ENCODE results near the gene MPHOSPH8.

The MPHOSPH8 gene

DNA sequence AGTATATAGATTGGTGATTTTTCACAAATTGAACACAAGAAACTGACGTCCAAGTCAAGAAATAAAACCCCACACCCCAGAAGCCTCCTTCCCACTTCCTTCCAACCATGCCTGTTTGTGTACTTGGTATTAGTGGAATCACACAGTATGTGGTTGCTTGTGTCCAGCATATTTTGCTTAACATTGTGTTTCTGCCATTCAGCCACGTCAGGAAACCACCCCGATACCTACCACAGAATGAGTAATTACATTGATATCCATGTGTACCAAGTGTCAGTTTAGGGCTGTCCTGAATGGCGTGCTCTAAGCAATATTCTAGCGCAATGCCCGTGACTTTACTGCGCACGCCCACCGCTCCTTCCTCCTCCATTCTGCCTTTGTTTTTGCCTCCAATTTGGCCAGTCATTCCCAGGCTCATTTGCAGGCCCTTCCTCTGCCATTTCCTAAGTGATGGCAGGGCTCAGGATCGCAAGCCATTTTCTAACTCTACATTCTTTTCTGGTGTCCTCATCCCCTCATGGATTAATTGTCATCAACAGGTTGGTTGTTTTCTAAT lies 25.9 kb upstream of the MPHOSPH8 start:
- TF ChIP-seq, protein P1, sequence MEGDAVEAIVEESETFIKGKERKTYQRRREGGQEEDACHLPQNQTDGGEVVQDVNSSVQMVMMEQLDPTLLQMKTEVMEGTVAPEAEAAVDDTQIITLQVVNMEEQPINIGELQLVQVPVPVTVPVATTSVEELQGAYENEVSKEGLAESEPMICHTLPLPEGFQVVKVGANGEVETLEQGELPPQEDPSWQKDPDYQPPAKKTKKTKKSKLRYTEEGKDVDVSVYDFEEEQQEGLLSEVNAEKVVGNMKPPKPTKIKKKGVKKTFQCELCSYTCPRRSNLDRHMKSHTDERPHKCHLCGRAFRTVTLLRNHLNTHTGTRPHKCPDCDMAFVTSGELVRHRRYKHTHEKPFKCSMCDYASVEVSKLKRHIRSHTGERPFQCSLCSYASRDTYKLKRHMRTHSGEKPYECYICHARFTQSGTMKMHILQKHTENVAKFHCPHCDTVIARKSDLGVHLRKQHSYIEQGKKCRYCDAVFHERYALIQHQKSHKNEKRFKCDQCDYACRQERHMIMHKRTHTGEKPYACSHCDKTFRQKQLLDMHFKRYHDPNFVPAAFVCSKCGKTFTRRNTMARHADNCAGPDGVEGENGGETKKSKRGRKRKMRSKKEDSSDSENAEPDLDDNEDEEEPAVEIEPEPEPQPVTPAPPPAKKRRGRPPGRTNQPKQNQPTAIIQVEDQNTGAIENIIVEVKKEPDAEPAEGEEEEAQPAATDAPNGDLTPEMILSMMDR (IDR thresholded peaks at IDR 0.05; ENCODE audit: low read depth, low read length): no peak
- H3K27me3 ChIP-seq (ENCODE audit: insufficient read depth, low read depth, severe bottlenecking): no peaks in the 10 kb centered on the region
- no peak overlapping the region for H3K4me3 ChIP-seq (ENCODE audit: low read depth, low read length)
- H3K36me3 ChIP-seq: peaks cover 50% of the 10 kb centered on the region
- peaks cover 12% of the 10 kb centered on the region for H3K9me3 ChIP-seq (ENCODE audit: severe bottlenecking)
- no peak for DNase-seq
- no peak overlapping the region for H3K27ac ChIP-seq

DNA sequence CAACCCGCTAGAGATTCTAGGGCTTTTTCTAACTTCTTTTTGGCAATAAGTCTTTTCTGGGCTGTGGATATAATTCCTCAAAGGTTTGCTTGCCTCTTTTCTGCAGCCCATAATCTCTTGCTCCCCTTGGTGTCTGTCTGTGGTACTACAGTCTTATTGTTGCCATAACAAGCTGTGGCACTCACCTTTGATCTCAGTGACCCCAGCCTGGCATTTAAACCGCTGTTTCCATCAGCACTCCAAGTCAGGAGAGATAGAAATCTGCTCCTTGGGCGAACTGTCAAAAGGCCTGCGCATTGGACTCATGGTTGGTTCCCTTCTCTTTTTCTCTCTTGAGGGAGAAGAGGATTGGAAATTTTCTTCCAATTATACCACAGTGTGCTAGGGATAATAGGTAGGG lies 14.5 kb upstream of the MPHOSPH8 start:
- TF ChIP-seq, protein P1 (IDR thresholded peaks at IDR 0.05; ENCODE audit: low read depth, low read length): peak; percentile 75
- Histone ChIP-seq H3K36me3 (no peaks in the 10 kb centered on the region), H3K27me3 (ENCODE audit: insufficient read depth, low read depth, severe bottlenecking) (no peaks in the 10 kb centered on the region), H3K4me3 (ENCODE audit: low read depth, low read length) (no peak overlapping the region), H3K9me3 (ENCODE audit: severe bottlenecking) (peaks cover 6% of the 10 kb centered on the region), H3K27ac (no peak overlapping the region)
- DNase-seq: peak; percentile 33

DNA sequence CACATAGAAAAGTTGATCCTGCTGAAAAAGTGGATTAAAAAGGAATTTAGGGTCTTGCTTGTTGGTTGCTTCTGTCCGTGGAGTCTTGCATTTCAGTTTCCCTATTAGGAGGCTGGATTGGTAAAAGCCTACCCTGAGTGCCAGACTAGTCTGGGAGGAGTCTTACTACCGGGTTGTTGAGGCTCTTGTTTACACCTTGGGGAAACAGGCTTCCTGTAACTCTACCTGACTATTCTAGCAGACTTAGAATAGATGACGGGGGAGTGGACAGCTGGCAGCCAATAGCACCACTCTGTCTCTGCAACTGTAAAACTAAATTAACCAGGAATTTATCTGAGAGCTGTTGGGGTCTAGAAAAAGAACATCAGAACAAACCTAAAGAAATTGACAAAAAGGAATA lies 11.3 kb upstream of the MPHOSPH8 start:
- TF ChIP-seq, protein P1 (IDR thresholded peaks at IDR 0.05; ENCODE audit: low read depth, low read length): no peak
- no peak overlapping the region for H3K4me3 ChIP-seq (ENCODE audit: low read depth, low read length)

DNA sequence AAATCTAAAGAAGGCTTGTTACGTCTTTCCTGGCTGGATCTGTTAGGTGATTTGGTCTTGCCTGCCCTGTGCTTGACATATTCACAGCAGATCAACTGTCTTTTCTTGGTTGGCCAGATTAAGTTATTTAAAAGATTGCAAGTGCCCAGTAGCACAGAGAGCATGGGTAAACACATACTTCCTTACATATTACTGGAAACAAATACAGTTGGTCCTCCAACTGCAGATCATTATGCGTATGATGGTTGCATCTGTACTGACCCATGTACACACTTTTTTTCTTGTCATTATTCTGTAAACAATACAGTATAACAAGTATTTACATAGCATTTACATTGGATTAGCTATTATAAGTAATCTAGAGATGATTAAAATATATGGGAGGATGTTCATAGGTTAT lies 9.2 kb upstream of the MPHOSPH8 start:
- Histone ChIP-seq H3K4me3 (ENCODE audit: low read depth, low read length) (no peak overlapping the region), H3K27ac (no peak overlapping the region), H3K36me3 (no peaks in the 10 kb centered on the region), H3K27me3 (ENCODE audit: insufficient read depth, low read depth, severe bottlenecking) (no peaks in the 10 kb centered on the region), H3K9me3 (ENCODE audit: severe bottlenecking) (no peaks in the 10 kb centered on the region)
- no peak for DNase-seq
- TF ChIP-seq, protein P1 (IDR thresholded peaks at IDR 0.05; ENCODE audit: low read depth, low read length): no peak

More for the DNA sequence above, 11.3 kb upstream of the MPHOSPH8 start:
- Histone ChIP-seq H3K27ac (no peak overlapping the region), H3K9me3 (ENCODE audit: severe bottlenecking) (peaks cover 6% of the 10 kb centered on the region), H3K27me3 (ENCODE audit: insufficient read depth, low read depth, severe bottlenecking) (no peaks in the 10 kb centered on the region), H3K36me3 (no peaks in the 10 kb centered on the region)
- no peak for DNase-seq

DNA sequence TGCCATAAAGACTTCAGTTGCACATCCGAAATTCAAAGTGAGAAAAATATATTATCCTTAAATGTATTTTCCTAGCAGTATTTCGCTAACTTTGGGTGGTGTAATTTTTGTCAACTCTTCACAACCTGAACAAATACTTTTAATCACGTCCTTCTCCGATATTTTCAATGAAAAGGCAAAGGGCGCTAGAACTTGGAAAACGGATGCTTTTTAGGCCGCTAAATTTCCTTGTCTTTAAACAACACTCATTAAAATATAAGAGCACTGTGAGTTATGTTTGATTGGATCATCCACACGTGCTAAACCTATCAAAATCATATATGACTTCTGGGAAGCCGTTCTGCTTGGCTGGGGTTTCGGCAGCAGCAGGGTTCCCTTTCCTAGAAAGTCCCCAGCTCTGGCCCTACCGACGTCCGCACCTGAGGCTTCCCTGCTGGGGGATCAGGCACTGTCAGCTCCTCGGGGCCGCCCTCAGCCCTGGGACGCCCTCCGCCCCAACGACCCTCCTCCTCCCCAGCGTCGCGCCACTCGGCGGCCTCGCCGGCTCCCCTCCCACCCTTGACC lies 462 bp upstream of the MPHOSPH8 start:
- Histone ChIP-seq H3K27me3 (ENCODE audit: insufficient read depth, low read depth, severe bottlenecking) (no peaks in the 10 kb centered on the region), H3K9me3 (ENCODE audit: severe bottlenecking) (no peaks in the 10 kb centered on the region), H3K4me3 (ENCODE audit: low read depth, low read length) (peak overlapping the region; percentile 75), H3K27ac (peak overlapping the region; percentile 62), H3K36me3 (peaks cover 14% of the 10 kb centered on the region)
- DNase-seq: no peak
- TF ChIP-seq, protein P1 (IDR thresholded peaks at IDR 0.05; ENCODE audit: low read depth, low read length): 0 out of 2 replicates have a peak, but pooled peaks have one; percentile 4
